Activated CD4-positive, alpha-beta T cell treated with anti-CD3 and anti-CD28 coated beads, Interleukin-2, Interleukin-6, amounts not matched to agents 100 ng/mL and 50 ng/mL, durations not matched to agents 16 hours and 8 hours (primary cell): Measurements from ENCODE around the gene SLC5A9.
"Not testable (repeated sequence)": the region's sequence is repeated elsewhere in the genome, so short reads cannot be mapped to it uniquely, and the experiment has no call there.

Source experiments
- DNase-seq: peaks from one replicate; pipeline ENCODE4 v3.0.0-alpha.2; 2020

SLC5A9 gene

GRCh38 chr1:48222501-48223242 is at the start of gene SLC5A9:
TSS of gene SLC5A9 (plus strand) at chr1:48222716. CDS start at chr1:48222737, 21 bp downstream.
- no peak for DNase-seq

GRCh38 chr1:48175116-48175515 is 47.4 kb upstream of the SLC5A9 start:
- no peak for DNase-seq

GRCh38 chr1:48177257-48177656 is 45.3 kb upstream of the SLC5A9 start:
- DNase-seq, result no peak

- no peak for DNase-seq
Observed at GRCh38 chr1:48181669-48182367, 40.7 kb upstream of the SLC5A9 start.

GRCh38 chr1:48182439-48182838 is 40.1 kb upstream of the SLC5A9 start:
- no peak for DNase-seq

GRCh38 chr1:48186306-48186839 is 36.1 kb upstream of the SLC5A9 start:
- no peak for DNase-seq

GRCh38 chr1:48187969-48188563 is 34.5 kb upstream of the SLC5A9 start:
- no peak for DNase-seq

- DNase-seq, result no peak
Observed at GRCh38 chr1:48190881-48191280, 31.6 kb upstream of the SLC5A9 start.

- no peak for DNase-seq
Observed at GRCh38 chr1:48194801-48195200, 27.7 kb upstream of the SLC5A9 start.

- no peak for DNase-seq
Observed at GRCh38 chr1:48196237-48196636, 26.3 kb upstream of the SLC5A9 start.

GRCh38 chr1:48198970-48199369 is 23.5 kb upstream of the SLC5A9 start:
- DNase-seq, result no peak

- DNase-seq, result no peak
Observed at GRCh38 chr1:48200166-48200900, 22.2 kb upstream of the SLC5A9 start.

GRCh38 chr1:48202030-48202752 is 20.3 kb upstream of the SLC5A9 start:
- DNase-seq, result peak; percentile 66

GRCh38 chr1:48203287-48203900 is 19.1 kb upstream of the SLC5A9 start:
- DNase-seq, result peak; percentile 41

GRCh38 chr1:48205522-48205921 is 17.0 kb upstream of the SLC5A9 start:
- DNase-seq, result no peak

GRCh38 chr1:48206371-48206770 is 16.1 kb upstream of the SLC5A9 start:
- DNase-seq, result no peak

- DNase-seq, result no peak
Observed at GRCh38 chr1:48207131-48207530, 15.4 kb upstream of the SLC5A9 start.

- DNase-seq, result no peak
Observed at GRCh38 chr1:48207536-48208075, 14.9 kb upstream of the SLC5A9 start.

GRCh38 chr1:48208251-48208650 is 14.3 kb upstream of the SLC5A9 start:
- DNase-seq, result no peak

- DNase-seq, result no peak
Observed at GRCh38 chr1:48208652-48209051, 13.9 kb upstream of the SLC5A9 start.

- not testable (repeated sequence) for DNase-seq
Observed at GRCh38 chr1:48213462-48213861, 9.1 kb upstream of the SLC5A9 start.

- DNase-seq, result not testable (repeated sequence)
Observed at GRCh38 chr1:48214366-48214765, 8.2 kb upstream of the SLC5A9 start.
